Measurements from ENCODE around the gene EME1. TPM values are rescaled to one million over a fixed set of nuclear protein-coding genes. Genes with fewer than 3 reads are reported as not detected.

EME1 gene
- total RNA-seq, 6 experiments from 2014 or later, result 0.12 to 1.3 (median 0.66) TPM; not detected in 2

DNA sequence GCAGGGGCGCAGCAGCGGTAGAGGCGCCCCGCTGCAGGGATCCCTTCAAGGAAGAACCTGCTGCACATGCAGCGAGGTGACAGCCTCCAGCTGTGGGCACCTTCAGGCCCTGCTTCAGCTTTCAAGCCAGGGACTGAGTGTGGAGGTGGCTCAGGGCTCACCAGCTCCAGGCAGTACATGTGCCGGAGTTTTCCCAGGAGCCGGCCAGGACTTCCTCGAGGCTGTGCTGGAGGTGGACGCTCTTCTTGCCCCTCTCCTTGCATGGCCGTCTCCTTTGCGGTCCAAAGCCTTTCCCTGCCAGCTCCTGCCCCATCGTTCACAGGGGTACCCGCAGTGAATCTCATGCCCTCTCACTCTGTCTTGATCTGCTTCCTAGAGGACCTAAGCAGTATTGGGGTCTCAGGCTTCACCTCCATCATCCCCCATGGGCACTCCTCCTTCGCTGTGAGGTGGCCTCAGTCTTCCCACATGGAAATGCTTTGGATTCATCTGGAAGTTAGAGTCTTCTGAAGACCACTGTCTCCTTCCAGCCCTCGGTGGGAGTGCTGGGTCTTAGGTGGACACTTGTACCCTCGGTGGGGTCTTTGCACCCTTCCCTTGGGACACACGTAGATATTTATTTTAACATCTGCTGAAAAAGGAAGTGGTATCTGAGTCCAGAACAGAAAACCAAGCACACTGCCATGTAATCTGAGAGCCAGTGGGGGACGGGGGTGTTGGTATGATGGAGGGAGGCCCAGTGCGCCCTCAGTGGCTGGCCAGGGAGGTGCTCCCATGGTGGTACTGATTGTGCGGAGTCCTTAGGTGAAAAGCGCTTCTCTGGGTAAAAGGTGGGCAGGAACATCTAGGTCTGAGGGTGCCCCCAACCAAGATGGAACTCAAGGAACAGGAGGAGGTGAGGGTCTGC is 20.1 kb upstream of the EME1 start:
- no peaks in the 10 kb centered on the region for H3K4me1 ChIP-seq
- TF ChIP-seq POLR2A (IDR thresholded peaks at IDR 0.05), result no peak
- TF ChIP-seq, protein P1, sequence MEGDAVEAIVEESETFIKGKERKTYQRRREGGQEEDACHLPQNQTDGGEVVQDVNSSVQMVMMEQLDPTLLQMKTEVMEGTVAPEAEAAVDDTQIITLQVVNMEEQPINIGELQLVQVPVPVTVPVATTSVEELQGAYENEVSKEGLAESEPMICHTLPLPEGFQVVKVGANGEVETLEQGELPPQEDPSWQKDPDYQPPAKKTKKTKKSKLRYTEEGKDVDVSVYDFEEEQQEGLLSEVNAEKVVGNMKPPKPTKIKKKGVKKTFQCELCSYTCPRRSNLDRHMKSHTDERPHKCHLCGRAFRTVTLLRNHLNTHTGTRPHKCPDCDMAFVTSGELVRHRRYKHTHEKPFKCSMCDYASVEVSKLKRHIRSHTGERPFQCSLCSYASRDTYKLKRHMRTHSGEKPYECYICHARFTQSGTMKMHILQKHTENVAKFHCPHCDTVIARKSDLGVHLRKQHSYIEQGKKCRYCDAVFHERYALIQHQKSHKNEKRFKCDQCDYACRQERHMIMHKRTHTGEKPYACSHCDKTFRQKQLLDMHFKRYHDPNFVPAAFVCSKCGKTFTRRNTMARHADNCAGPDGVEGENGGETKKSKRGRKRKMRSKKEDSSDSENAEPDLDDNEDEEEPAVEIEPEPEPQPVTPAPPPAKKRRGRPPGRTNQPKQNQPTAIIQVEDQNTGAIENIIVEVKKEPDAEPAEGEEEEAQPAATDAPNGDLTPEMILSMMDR (IDR thresholded peaks at IDR 0.05), result no peak
- no peaks in the 10 kb centered on the region for H3K27me3 ChIP-seq
- 91% methylated on average over 12 of the region's 21 CpGs for WGBS (ENCODE audit: insufficient coverage, low coverage, low lambda C conversion rate, missing lambda C conversion rate)
- no peak for ATAC-seq
- peaks cover 0 to 8% (median 4%) of the 10 kb centered on the region in 4 donors for H3K36me3 ChIP-seq
- intact Hi-C loops (cut with DNase I), result loop anchor here in 1 of 2 donors (10.0 kb wide), 1 partner anchor 132 kb away; no protein-coding TSS in a partner anchor
- H3K9me3 ChIP-seq, result no peaks in the 10 kb centered on the region
- H3K4me3 ChIP-seq, result no peak overlapping the region
- DNase-seq, result peak in 1 of 3 donors; percentile 37
- no peak overlapping the region for H3K27ac ChIP-seq

GRCh38 chr17:50353600-50354195 is 19.3 kb upstream of the EME1 start:
- TF ChIP-seq POLR2A (IDR thresholded peaks at IDR 0.05), result no peak
- TF ChIP-seq, protein P1 (IDR thresholded peaks at IDR 0.05), result no peak
- Histone ChIP-seq H3K4me1 (peaks cover 0 to 2% (median 0%) of the 10 kb centered on the region in 4 donors), H3K27me3 (no peaks in the 10 kb centered on the region), H3K36me3 (peaks cover 0 to 14% (median 4%) of the 10 kb centered on the region in 4 donors), H3K27ac (no peak overlapping the region), H3K4me3 (no peak overlapping the region), H3K9me3 (no peaks in the 10 kb centered on the region)
- WGBS (ENCODE audit: insufficient coverage, low coverage, low lambda C conversion rate, missing lambda C conversion rate), result no CpG with 5 or more reads among the region's 27 CpGs
- ATAC-seq (peak in 1 of 4 donors; percentile 4), DNase-seq (peak in 1 of 3 donors; percentile 45)
- intact Hi-C loops (cut with DNase I), result loop anchor here in 1 of 2 donors (10.0 kb wide), 1 partner anchor 131 kb away; no protein-coding TSS in a partner anchor

DNA sequence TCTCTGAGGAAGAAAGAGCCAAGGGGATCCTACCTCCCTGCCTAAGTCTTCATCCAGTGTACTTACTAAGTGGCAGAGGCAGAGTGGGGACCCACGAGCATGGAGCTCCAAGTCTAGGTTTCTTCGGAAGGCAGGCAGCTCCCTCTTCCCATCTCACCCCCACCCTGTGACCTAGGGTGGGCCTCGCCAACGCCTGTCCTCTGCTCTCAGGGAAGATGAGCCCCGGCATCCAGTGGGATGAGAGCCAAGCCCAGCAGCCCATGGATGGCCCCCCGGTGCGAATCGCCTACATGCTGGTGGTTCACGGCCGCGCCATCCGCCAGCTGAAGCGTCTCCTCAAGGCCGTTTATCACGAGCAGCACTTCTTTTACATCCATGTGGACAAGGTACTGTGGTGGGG is 18.8 kb upstream of the EME1 start:
- no CpG with 5 or more reads among the region's 15 CpGs for WGBS (ENCODE audit: insufficient coverage, low coverage, low lambda C conversion rate, missing lambda C conversion rate)

GRCh38 chr17:50354776-50355175 is 18.3 kb upstream of the EME1 start:
- TF ChIP-seq, protein P1 (IDR thresholded peaks at IDR 0.05), result no peak
- no peak for TF ChIP-seq POLR2A (IDR thresholded peaks at IDR 0.05)
- DNase-seq (peak in 1 of 3 donors; percentile 44), ATAC-seq (no peak)
- H3K4me3 ChIP-seq, result no peak overlapping the region
- no peaks in the 10 kb centered on the region for H3K9me3 ChIP-seq
- H3K4me1 ChIP-seq, result peaks cover 0 to 9% (median 0%) of the 10 kb centered on the region in 4 donors
- H3K27me3 ChIP-seq, result no peaks in the 10 kb centered on the region
- WGBS (ENCODE audit: insufficient coverage, low coverage, low lambda C conversion rate, missing lambda C conversion rate), result 83% methylated on average over 3 of the region's 13 CpGs
- intact Hi-C loops (cut with DNase I), result loop anchor here in 1 of 2 donors (10.0 kb wide), 1 partner anchor 130 kb away; no protein-coding TSS in a partner anchor
- H3K27ac ChIP-seq, result no peak overlapping the region
- peaks cover 0 to 14% (median 4%) of the 10 kb centered on the region in 4 donors for H3K36me3 ChIP-seq

More for the DNA sequence above, 18.8 kb upstream of the EME1 start:
- intact Hi-C loops (cut with DNase I), result loop anchor here in 1 of 2 donors (10.0 kb wide), 1 partner anchor 131 kb away; no protein-coding TSS in a partner anchor
- Histone ChIP-seq H3K27ac (no peak overlapping the region), H3K4me1 (peaks cover 0 to 7% (median 0%) of the 10 kb centered on the region in 4 donors), H3K36me3 (peaks cover 0 to 14% (median 4%) of the 10 kb centered on the region in 4 donors), H3K4me3 (no peak overlapping the region), H3K27me3 (no peaks in the 10 kb centered on the region), H3K9me3 (no peaks in the 10 kb centered on the region)
- ATAC-seq, result no peak
- no peak for TF ChIP-seq POLR2A (IDR thresholded peaks at IDR 0.05)
- TF ChIP-seq, protein P1 (IDR thresholded peaks at IDR 0.05), result no peak
- DNase-seq, result peak in 1 of 3 donors; percentile 43

Data from right lobe of liver (tissue), 6 donors.